Keratinocyte (primary cell): ENCODE results near the gene PCDH9. TPM values are rescaled to one million over a fixed set of nuclear protein-coding genes. Genes with fewer than 3 reads are reported as not detected.

Experiments used
- DNase-seq: peaks from one replicate; pipeline ENCODE4 v3.0.0-alpha.2; 2011; ENCODE audit warnings: low read depth, missing footprints, low spot score
- FAIRE-seq: peaks from 2 replicates; lab custom pipeline; 2011; peaks lifted over from hg19 to GRCh38; lab: Jason Lieb, UNC
- H2AFZ ChIP-seq: 2 replicates; pipeline ENCODE4 v1.6.0; 2012; ENCODE audit warnings: low read length, control low read depth, inconsistent platforms; ENCODE audit not compliant: control insufficient read depth
- H3K27ac ChIP-seq: 2 replicates; pipeline ENCODE4 v1.5.1; 2011; ENCODE audit warnings: low read length; ENCODE audit not compliant: control insufficient read depth, insufficient read depth
- H3K27me3 ChIP-seq: 3 replicates; pipeline ENCODE4 v1.6.0; 2011; ENCODE audit warnings: low read length; ENCODE audit not compliant: control insufficient read depth, insufficient read depth; ENCODE audit errors: extremely low read depth
- H3K36me3 ChIP-seq, 2 experiments: 2 replicates in 1 of 2; 3 replicates in 1 of 2; pipeline ENCODE4 v1.5.1; 2011; ENCODE audit warnings: low read length in 2 of 2, mild to moderate bottlenecking in 1 of 2; ENCODE audit not compliant: control insufficient read depth in 2 of 2, insufficient read depth in 2 of 2; ENCODE audit errors: extremely low read depth in 1 of 2
- H3K4me1 ChIP-seq: 3 replicates; pipeline ENCODE4 v1.5.1; 2011; ENCODE audit warnings: low read length; ENCODE audit not compliant: control insufficient read depth, insufficient read depth; ENCODE audit errors: extremely low read depth
- H3K4me2 ChIP-seq: 3 replicates; pipeline ENCODE4 v1.6.0; 2011; ENCODE audit warnings: low read depth, low read length; ENCODE audit not compliant: control insufficient read depth, insufficient read depth; ENCODE audit errors: extremely low read depth
- H3K4me3 ChIP-seq, 3 experiments: fragments of 200-600 bp in 1 of 3; sonication (generic) in 1 of 3; 2 replicates in 2 of 3; 3 replicates in 1 of 3; pipeline ENCODE4 v1.5.1; 2011 to 2016; ENCODE audit warnings: low read length in 3 of 3, mild to moderate bottlenecking in 3 of 3, control low read depth in 2 of 3, inconsistent platforms in 1 of 3, low read depth in 1 of 3, mixed read lengths in 1 of 3, mixed run types in 1 of 3, moderate library complexity in 1 of 3; ENCODE audit not compliant: control insufficient read depth in 2 of 3, insufficient read depth in 2 of 3; ENCODE audit errors: extremely low read depth in 1 of 3
- H3K79me2 ChIP-seq: 2 replicates; pipeline ENCODE4 v1.6.0; 2012; ENCODE audit warnings: low read length; ENCODE audit not compliant: control insufficient read depth, insufficient read depth
- H3K9ac ChIP-seq: 3 replicates; pipeline ENCODE4 v1.6.0; 2011; ENCODE audit warnings: low read length; ENCODE audit not compliant: control insufficient read depth, insufficient read depth; ENCODE audit errors: extremely low read depth
- H3K9me1 ChIP-seq: 3 replicates; pipeline ENCODE4 v1.6.0; 2011; ENCODE audit warnings: low read length; ENCODE audit not compliant: control insufficient read depth, insufficient read depth; ENCODE audit errors: extremely low read depth
- H3K9me3 ChIP-seq: 2 replicates; pipeline ENCODE4 v1.5.1; 2012; ENCODE audit warnings: low read depth, low read length; ENCODE audit not compliant: control insufficient read depth
- H4K20me1 ChIP-seq: 3 replicates; pipeline ENCODE4 v1.6.0; 2011; ENCODE audit warnings: low read length; ENCODE audit not compliant: control insufficient read depth, insufficient read depth; ENCODE audit errors: extremely low read depth
- CTCF ChIP-seq, 3 experiments: IDR thresholded peaks in 1 of 3; conservative IDR thresholded peaks in 1 of 3; optimal IDR thresholded peaks in 1 of 3; 2 replicates in 2 of 3; 3 replicates in 1 of 3; pipeline versions ENCODE3 to v1.5.1; 2011; ENCODE audit warnings: low read length in 3 of 3, mild to moderate bottlenecking in 3 of 3, moderate library complexity in 2 of 3, control low read depth in 1 of 3, inconsistent platforms in 1 of 3; ENCODE audit not compliant: insufficient read depth in 2 of 3; ENCODE audit errors: extremely low read depth in 1 of 3
- EZH2 ChIP-seq: IDR thresholded peaks from one replicate; pipeline ENCODE4 v1.6.1; 2012; ENCODE audit warnings: inconsistent platforms, mild to moderate bottlenecking, low read length, moderate library complexity
- dilution Hi-C: fragments of 300-500 bp; cut with MboI; formaldehyde crosslinking; loops from one replicate; pipeline ENCODE4 v1.7.0; 2020; ENCODE audit warnings: low sequenced_read_pairs; ENCODE audit not compliant: extremely low pct_ligation_motif_present
- polyA plus RNA-seq, 5 experiments: library from polyadenylated mRNA; depleted of rRNA in 3 of 5; stranded (reverse) in 3 of 5; stranded (forward) in 1 of 5; unstranded in 1 of 5; fragments of >200 nt; gene quantifications; 1 replicate in 1 of 5; 2 replicates in 3 of 5; 3 replicates in 1 of 5; pipeline versions ENCODE4 v1.2.1 to v1.2.3, GENCODE V29; 2011 to 2012; ENCODE audit warnings: missing spikeins in 2 of 5, low read depth in 1 of 5, low replicate concordance in 1 of 5

Gene PCDH9
- polyA plus RNA-seq, 1 donor (not counting 4 experiments of a cell fraction or from before 2014, with no cell fraction given), result 0.21 TPM

- Histone ChIP-seq H3K4me1 (peaks cover 4% of the 10 kb centered on the region), H3K36me3 (no peaks in the 10 kb centered on the region), H3K4me3 (no peak overlapping the region), H3K9me3 (no peaks in the 10 kb centered on the region), H3K9ac (no peak overlapping the region), H2AFZ (no peak overlapping the region), H3K27me3 (no peaks in the 10 kb centered on the region), H3K4me2 (no peak overlapping the region), H3K79me2 (no peaks in the 10 kb centered on the region), H3K27ac (no peak overlapping the region), H3K9me1 (no peaks in the 10 kb centered on the region), H4K20me1 (no peaks in the 10 kb centered on the region)
- TF ChIP-seq CTCF (optimal IDR thresholded peaks at IDR 0.05 in 1 of 3, IDR thresholded peaks at IDR 0.05 in 1 of 3, conservative IDR thresholded peaks at IDR 0.05 in 1 of 3; ENCODE audit: extremely low read depth in 1 of 3, insufficient read depth in 2 of 3, low read length in 3 of 3) (no peak), EZH2 (no peak)
- DNase-seq, result no peak
- dilution Hi-C loops, result no loop called here
- no peak for FAIRE-seq
Measured at GRCh38 chr13:66660468-66660813, 569.7 kb downstream of the PCDH9 start.

- DNase-seq, result no peak
- Histone ChIP-seq H3K4me2 (no peak overlapping the region), H3K9me1 (no peaks in the 10 kb centered on the region), H3K36me3 (no peaks in the 10 kb centered on the region), H3K9ac (no peak overlapping the region), H3K27me3 (no peaks in the 10 kb centered on the region), H3K4me1 (peaks cover 4% of the 10 kb centered on the region), H3K79me2 (no peaks in the 10 kb centered on the region), H3K9me3 (no peaks in the 10 kb centered on the region), H3K4me3 (no peak overlapping the region), H3K27ac (no peak overlapping the region), H2AFZ (no peak overlapping the region), H4K20me1 (no peaks in the 10 kb centered on the region)
- TF ChIP-seq CTCF (optimal IDR thresholded peaks at IDR 0.05 in 1 of 3, IDR thresholded peaks at IDR 0.05 in 1 of 3, conservative IDR thresholded peaks at IDR 0.05 in 1 of 3; ENCODE audit: extremely low read depth in 1 of 3, insufficient read depth in 2 of 3, low read length in 3 of 3), result no peak
- no peak for TF ChIP-seq EZH2
- dilution Hi-C loops, result no loop called here
- FAIRE-seq, result peak; percentile 23
Measured at GRCh38 chr13:66659701-66660467, 570.3 kb downstream of the PCDH9 start.
